ENCODE results near the gene FGF3. TPM values are rescaled to one million over a fixed set of nuclear protein-coding genes. Genes with fewer than 3 reads are reported as not detected.
"Not testable (repeated sequence)": the region's sequence is repeated elsewhere in the genome, so short reads cannot be mapped to it uniquely, and the experiment has no call there.

FGF3 gene
- total RNA-seq, 2 donors from 2014 or later: not detected

DNA sequence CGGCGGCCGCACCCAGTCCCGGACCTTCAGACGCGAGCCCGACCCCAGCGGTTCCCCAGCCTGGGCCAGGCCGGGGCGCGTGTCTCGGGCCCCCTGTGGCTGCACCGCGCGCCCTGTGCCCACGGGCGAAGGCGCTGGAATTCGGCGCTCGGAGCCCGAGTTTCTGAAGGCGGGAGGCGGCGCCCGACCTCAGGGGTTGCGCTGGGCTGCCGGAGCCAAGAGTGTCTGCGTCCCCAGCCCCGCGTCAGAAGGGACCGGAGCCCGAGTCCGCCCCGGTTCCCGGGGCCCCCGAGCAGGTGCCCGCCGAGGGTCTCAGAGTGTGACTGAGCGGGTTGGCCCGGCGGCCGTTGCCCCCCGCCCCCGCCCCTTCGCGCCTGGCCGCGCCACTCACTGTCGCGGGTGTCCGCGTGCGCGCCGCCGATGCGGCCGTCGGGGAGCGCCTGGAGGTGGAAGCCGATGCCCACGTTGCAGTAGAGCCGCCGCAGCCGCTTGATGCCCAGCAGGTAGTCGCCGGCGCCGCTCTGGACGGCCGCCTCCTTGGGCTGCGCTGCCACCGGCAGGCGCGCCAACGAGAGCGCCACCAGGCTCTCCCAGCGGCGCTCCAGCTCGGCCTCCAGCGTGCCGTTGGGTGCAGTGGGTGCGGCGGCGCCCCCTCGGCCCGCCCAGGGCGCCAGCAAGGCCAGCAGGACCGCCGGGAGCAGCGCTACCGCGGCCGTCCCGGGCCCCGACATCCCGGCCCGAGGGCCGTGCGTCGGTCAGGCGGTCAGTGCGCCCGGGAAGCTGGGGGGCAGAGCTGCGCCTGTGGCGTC is 44.7 kb downstream of the FGF3 start:
- Histone ChIP-seq H3K36me3 (no peaks in the 10 kb centered on the region), H3K4me3 (no peak overlapping the region), H3K4me1 (peaks cover 0 to 5% of the 10 kb centered on the region in 2 donors), H3K27ac (no peak overlapping the region), H3K27me3 (peaks cover 0 to 21% of the 10 kb centered on the region in 2 donors), H3K9me3 (no peaks in the 10 kb centered on the region)
- TF ChIP-seq, protein P1, sequence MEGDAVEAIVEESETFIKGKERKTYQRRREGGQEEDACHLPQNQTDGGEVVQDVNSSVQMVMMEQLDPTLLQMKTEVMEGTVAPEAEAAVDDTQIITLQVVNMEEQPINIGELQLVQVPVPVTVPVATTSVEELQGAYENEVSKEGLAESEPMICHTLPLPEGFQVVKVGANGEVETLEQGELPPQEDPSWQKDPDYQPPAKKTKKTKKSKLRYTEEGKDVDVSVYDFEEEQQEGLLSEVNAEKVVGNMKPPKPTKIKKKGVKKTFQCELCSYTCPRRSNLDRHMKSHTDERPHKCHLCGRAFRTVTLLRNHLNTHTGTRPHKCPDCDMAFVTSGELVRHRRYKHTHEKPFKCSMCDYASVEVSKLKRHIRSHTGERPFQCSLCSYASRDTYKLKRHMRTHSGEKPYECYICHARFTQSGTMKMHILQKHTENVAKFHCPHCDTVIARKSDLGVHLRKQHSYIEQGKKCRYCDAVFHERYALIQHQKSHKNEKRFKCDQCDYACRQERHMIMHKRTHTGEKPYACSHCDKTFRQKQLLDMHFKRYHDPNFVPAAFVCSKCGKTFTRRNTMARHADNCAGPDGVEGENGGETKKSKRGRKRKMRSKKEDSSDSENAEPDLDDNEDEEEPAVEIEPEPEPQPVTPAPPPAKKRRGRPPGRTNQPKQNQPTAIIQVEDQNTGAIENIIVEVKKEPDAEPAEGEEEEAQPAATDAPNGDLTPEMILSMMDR (IDR thresholded peaks at IDR 0.05): no peak
- no peak for DNase-seq (ENCODE audit: low spot score)

DNA sequence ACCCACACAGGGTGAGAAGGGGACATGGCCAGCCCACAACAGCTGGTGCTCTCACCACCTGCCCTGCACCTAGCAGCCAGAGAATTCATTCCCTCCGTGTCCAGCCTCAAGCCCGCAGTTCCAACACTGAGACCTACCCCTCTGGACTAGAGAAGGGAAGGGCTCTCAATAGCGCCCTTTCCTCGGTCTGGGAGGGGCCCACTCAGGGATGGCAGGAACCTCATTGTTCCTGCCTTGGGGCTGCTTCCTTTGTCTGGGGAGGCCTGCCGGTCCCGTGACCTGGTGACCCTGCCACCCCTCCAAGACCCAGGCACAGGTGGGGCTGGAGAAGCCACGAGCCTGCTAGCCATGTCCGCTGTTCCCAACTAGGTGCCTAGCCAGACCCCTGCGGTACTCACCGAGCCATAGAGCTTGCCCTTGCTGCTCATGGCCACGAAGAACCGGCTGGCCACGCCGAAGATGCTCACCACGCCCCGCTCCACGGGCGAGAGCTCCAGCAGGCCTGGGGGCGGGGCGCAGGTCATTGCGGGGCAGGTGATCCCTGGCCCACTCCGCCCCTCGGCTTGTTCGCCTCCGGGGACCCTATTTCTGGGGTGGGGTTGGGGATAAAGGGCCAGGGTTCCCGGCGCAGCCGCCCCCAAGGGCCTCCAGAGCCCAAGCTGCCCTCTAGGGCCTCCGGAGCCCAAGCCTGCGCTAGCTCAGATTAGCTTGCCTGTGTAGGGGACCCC is 45.4 kb downstream of the FGF3 start:
- no peaks in the 10 kb centered on the region for H3K36me3 ChIP-seq
- peaks cover 0 to 5% of the 10 kb centered on the region in 2 donors for H3K4me1 ChIP-seq
- no peaks in the 10 kb centered on the region for H3K9me3 ChIP-seq
- DNase-seq (ENCODE audit: low spot score): no peak
- no peak overlapping the region for H3K27ac ChIP-seq
- H3K27me3 ChIP-seq: peaks cover 0 to 21% of the 10 kb centered on the region in 2 donors
- TF ChIP-seq, protein P1 (IDR thresholded peaks at IDR 0.05): no peak
- no peak overlapping the region for H3K4me3 ChIP-seq

DNA sequence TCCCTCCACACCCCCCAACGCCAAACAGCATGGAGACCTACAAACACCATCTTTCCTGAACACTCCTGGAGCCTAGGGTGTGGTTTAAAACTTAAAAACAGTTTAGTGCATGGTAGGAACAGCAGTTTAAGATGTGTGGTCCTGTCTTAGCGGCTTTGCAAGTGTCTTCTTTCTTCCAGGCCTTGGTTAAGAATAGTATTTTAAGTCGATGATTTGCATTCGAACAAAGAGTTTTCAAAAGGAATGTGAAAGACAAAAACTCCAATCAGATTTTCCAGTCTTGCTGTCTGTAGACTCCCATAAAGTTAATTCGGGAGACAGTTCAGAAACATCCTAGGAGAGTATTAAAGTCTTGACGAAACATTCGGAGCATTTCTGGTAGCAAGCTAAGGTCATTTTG is 47.8 kb downstream of the FGF3 start:
- Histone ChIP-seq H3K9me3 (no peaks in the 10 kb centered on the region), H3K4me1 (peaks cover 0 to 5% of the 10 kb centered on the region in 2 donors), H3K4me3 (no peak overlapping the region), H3K27ac (no peak overlapping the region), H3K27me3 (peaks cover 0 to 21% of the 10 kb centered on the region in 2 donors), H3K36me3 (no peaks in the 10 kb centered on the region)
- DNase-seq (ENCODE audit: low spot score): no peak
- TF ChIP-seq, protein P1 (IDR thresholded peaks at IDR 0.05): no peak

DNA sequence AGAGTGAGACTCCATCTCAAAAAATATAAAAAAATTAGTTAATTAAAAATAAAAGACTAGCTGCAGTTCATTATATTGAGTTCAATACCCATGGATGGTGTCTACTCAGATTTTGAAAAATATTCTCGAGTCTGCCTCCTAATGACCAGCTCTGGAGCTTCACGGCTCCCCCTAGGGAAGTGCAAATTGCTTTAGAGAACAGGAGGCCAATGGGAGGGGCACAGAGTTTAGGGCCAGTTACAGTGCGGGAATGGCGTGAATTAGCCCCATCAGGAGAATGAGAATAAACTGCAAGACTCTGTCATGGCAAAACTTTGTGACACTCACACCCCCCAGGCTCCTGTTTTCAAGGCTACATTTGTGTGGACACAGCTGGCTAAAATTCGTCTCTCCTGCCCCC is 48.7 kb downstream of the FGF3 start:
- Histone ChIP-seq H3K4me1 (peaks cover 0 to 5% of the 10 kb centered on the region in 2 donors), H3K9me3 (no peaks in the 10 kb centered on the region), H3K27ac (no peak overlapping the region), H3K36me3 (no peaks in the 10 kb centered on the region), H3K27me3 (peaks cover 0 to 17% of the 10 kb centered on the region in 2 donors), H3K4me3 (no peak overlapping the region)
- TF ChIP-seq, protein P1 (IDR thresholded peaks at IDR 0.05): no peak
- no peak for DNase-seq (ENCODE audit: low spot score)

DNA sequence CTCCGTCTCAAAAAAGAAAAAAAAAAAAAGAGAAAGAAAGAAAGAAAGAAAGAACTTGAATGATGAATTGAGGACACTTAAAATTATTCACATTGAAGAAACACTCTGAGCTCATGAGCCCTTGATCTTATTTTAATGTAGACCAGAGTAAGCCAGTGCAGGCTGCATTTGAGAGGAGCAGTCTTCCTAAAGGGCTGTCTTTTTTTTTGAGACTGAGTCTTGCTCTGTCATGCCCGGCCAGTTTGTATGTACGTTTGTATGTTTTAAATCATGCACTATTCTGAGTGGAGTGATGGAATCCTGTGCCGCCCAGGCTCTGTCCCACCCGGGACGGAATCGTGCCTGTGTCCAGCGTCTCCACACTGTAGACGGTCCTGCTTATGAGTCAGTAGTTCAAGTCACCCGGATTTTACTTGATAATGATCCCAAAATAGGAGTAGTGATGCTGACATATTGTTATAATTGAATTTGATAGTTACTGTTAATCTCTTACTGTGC is 53.7 kb downstream of the FGF3 start:
- Histone ChIP-seq H3K36me3 (no peaks in the 10 kb centered on the region), H3K9me3 (no peaks in the 10 kb centered on the region), H3K27me3 (no peaks in the 10 kb centered on the region), H3K4me3 (no peak overlapping the region), H3K4me1 (no peaks in the 10 kb centered on the region), H3K27ac (no peak overlapping the region)
- DNase-seq (ENCODE audit: low spot score): no peak
- TF ChIP-seq, protein P1 (IDR thresholded peaks at IDR 0.05): no peak

DNA sequence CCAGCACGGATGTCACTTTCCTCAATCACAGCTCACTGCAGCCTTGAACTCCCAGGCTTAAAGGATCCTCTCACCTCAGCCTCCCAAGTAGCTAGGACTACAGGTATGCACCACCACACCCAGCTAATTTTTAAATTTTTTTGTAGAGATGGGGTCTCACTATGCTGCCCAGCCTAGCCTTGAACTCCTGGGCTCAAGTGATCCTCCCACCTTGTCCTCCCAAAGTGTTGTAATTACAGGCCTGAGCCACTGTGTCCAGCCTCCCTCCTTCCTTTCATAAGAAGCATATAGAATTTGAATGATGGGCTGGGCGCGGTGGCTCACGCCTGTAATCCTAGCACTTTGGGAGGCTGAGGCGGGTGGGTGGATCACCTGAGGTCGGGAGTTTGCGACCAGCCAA is 54.3 kb downstream of the FGF3 start:
- not testable (repeated sequence) for H3K9me3 ChIP-seq; H3K4me1 ChIP-seq; H3K36me3 ChIP-seq; H3K4me3 ChIP-seq; H3K27ac ChIP-seq; H3K27me3 ChIP-seq; DNase-seq (ENCODE audit: low spot score)

Measured in right atrium auricular region (tissue), 2 donors.